ENCODE data around the gene ZBTB42.

Gene ZBTB42

DNA sequence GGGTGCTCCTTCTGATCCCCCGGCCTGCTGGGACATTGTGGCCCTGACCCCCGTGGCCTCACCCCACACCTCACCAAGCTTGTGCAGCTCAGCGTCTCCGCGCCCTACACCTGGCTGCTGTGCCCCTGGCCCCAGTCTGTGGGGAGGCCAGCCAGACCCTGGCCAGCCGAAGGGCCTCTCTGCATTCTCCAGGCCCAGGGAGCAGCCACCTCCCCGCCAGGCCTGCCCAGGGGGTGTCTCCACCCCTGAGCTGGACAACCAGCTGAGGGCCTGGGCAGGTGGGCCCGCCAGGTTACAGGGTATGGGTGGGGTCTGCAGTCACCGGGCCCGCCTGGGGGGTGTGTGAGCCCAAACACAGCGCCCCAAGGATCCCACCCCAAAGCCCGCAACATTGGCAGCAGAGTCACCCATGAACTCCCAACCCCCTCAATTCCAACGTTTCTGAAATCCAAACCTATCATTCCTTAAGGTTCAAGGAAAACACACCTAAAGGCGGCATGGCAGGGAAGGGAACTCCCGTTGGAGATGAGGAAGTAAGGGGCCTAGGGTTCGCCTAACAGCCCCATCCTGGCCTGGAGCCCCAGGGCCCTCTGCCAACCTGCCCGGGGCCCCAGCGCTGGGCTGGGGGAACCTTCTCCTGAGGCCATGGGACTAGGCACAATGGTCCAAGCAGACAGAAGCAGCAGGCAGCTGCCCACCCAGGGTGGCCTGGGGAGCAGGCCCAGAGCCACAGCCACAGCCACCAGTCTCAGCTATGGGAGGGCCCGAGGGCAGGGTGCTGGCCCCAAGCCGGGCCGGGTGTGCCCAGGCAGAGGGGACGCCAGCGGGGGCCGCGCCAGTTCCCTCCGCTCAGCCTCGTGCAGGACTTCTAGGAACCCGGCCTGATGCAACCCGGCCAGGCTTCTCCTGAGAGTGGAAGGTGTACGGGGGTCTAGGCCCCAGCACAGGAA, 13.9 kb upstream of the ZBTB42 start:
- no peak overlapping the region for H3K18ac ChIP-seq (ENCODE audit: low read depth in 1 of 2, low read length in 2 of 2)
- no peak overlapping the region for H4K8ac ChIP-seq (ENCODE audit: low read length)
- peaks cover 33 to 100% of the 10 kb centered on the region in 2 experiments for H3K36me3 ChIP-seq (ENCODE audit: control insufficient read depth in 1 of 2, insufficient read depth in 2 of 2, low read depth in 1 of 2, low read length in 2 of 2)
- peaks cover 34% of the 10 kb centered on the region for H3K4me1 ChIP-seq (ENCODE audit: control insufficient read depth, insufficient read depth, low read depth, low read length)
- no peak overlapping the region for H3K27ac ChIP-seq (ENCODE audit: low read length, poor library complexity, severe bottlenecking)
- H3K4ac ChIP-seq (ENCODE audit: low read depth in 1 of 2, low read length in 2 of 2), result no peak overlapping the region
- H3K23ac ChIP-seq (ENCODE audit: low read length in 2 of 2), result no peak overlapping the region
- H2BK15ac ChIP-seq (ENCODE audit: low read depth, poor library complexity, severe bottlenecking), result no peak overlapping the region
- H2AK5ac ChIP-seq (ENCODE audit: low read length, severe bottlenecking), result no peak overlapping the region
- WGBS, result 94% methylated on average over 25 of the region's 30 CpGs
- no peak overlapping the region for H3K9ac ChIP-seq (ENCODE audit: low read length)
- no peaks in the 10 kb centered on the region for H3K27me3 ChIP-seq (ENCODE audit: control insufficient read depth in 1 of 2, insufficient read depth in 1 of 2, low read length in 2 of 2)
- no peak overlapping the region for H3K14ac ChIP-seq (ENCODE audit: low read length in 2 of 2)
- no peak for DNase-seq
- no peak overlapping the region for H3K4me3 ChIP-seq (ENCODE audit: insufficient read depth in 1 of 2, low read depth in 1 of 2, low read length in 2 of 2)
- H4K91ac ChIP-seq (ENCODE audit: low read length), result no peak overlapping the region
- H3K9me3 ChIP-seq (ENCODE audit: control insufficient read depth, low read length), result no peaks in the 10 kb centered on the region
- no peak overlapping the region for H2AFZ ChIP-seq (ENCODE audit: low read depth, low read length)
- H2BK120ac ChIP-seq (ENCODE audit: low read depth, low read length), result no peak overlapping the region
- H2BK12ac ChIP-seq (ENCODE audit: low read length in 2 of 2), result no peak overlapping the region
- H3K79me1 ChIP-seq (replicated peaks; ENCODE audit: low read length, poor library complexity, severe bottlenecking), result peaks cover 59% of the 10 kb centered on the region
- no peak overlapping the region for H3K4me2 ChIP-seq (ENCODE audit: low read length, poor library complexity, severe bottlenecking)
- H2BK5ac ChIP-seq (ENCODE audit: low read depth, low read length, poor library complexity, severe bottlenecking), result no peak overlapping the region

DNA sequence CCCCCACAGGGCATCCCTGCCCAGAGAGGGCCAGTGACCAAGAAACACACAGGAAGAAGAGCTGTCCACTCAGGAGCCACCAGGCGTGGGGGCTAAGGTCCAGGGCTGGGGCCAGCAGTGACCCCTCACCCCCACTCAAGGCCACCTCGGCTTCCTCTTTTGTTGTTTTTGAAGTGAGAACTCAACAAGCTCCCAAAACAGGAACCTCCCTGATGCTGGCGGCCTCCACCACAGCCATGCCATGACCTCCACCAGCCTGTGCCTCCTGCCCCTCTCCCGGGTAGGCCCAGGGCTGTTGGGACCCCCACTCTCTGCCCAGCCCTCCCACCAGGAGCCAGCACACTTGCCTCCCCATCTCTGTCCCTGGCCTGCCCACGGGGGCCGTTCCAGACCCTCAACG, 13.2 kb upstream of the ZBTB42 start:
- peaks cover 54% of the 10 kb centered on the region for H3K79me1 ChIP-seq (replicated peaks; ENCODE audit: low read length, poor library complexity, severe bottlenecking)
- no peak overlapping the region for H3K27ac ChIP-seq (ENCODE audit: low read length, poor library complexity, severe bottlenecking)
- no peak overlapping the region for H2AK5ac ChIP-seq (ENCODE audit: low read length, severe bottlenecking)
- peaks cover 34 to 100% of the 10 kb centered on the region in 2 experiments for H3K36me3 ChIP-seq (ENCODE audit: control insufficient read depth in 1 of 2, insufficient read depth in 2 of 2, low read depth in 1 of 2, low read length in 2 of 2)
- H3K4ac ChIP-seq (ENCODE audit: low read depth in 1 of 2, low read length in 2 of 2), result no peak overlapping the region
- no peaks in the 10 kb centered on the region for H3K9me3 ChIP-seq (ENCODE audit: control insufficient read depth, low read length)
- H2BK120ac ChIP-seq (ENCODE audit: low read depth, low read length), result no peak overlapping the region
- no peak overlapping the region for H3K4me3 ChIP-seq (ENCODE audit: insufficient read depth in 1 of 2, low read depth in 1 of 2, low read length in 2 of 2)
- H3K23ac ChIP-seq (ENCODE audit: low read length in 2 of 2), result no peak overlapping the region
- H2BK12ac ChIP-seq (ENCODE audit: low read length in 2 of 2), result no peak overlapping the region
- no peak overlapping the region for H3K9ac ChIP-seq (ENCODE audit: low read length)
- H3K27me3 ChIP-seq (ENCODE audit: control insufficient read depth in 1 of 2, insufficient read depth in 1 of 2, low read length in 2 of 2), result no peaks in the 10 kb centered on the region
- H3K4me2 ChIP-seq (ENCODE audit: low read length, poor library complexity, severe bottlenecking), result no peak overlapping the region
- no peak overlapping the region for H4K8ac ChIP-seq (ENCODE audit: low read length)
- DNase-seq, result no peak
- H2BK15ac ChIP-seq (ENCODE audit: low read depth, poor library complexity, severe bottlenecking), result no peak overlapping the region
- H3K4me1 ChIP-seq (ENCODE audit: control insufficient read depth, insufficient read depth, low read depth, low read length), result peaks cover 41% of the 10 kb centered on the region
- no peak overlapping the region for H2BK5ac ChIP-seq (ENCODE audit: low read depth, low read length, poor library complexity, severe bottlenecking)
- 97% methylated on average over 7 of the region's 7 CpGs for WGBS
- no peak overlapping the region for H3K18ac ChIP-seq (ENCODE audit: low read depth in 1 of 2, low read length in 2 of 2)
- H3K14ac ChIP-seq (ENCODE audit: low read length in 2 of 2), result no peak overlapping the region
- H2AFZ ChIP-seq (ENCODE audit: low read depth, low read length), result no peak overlapping the region
- no peak overlapping the region for H4K91ac ChIP-seq (ENCODE audit: low read length)

DNA sequence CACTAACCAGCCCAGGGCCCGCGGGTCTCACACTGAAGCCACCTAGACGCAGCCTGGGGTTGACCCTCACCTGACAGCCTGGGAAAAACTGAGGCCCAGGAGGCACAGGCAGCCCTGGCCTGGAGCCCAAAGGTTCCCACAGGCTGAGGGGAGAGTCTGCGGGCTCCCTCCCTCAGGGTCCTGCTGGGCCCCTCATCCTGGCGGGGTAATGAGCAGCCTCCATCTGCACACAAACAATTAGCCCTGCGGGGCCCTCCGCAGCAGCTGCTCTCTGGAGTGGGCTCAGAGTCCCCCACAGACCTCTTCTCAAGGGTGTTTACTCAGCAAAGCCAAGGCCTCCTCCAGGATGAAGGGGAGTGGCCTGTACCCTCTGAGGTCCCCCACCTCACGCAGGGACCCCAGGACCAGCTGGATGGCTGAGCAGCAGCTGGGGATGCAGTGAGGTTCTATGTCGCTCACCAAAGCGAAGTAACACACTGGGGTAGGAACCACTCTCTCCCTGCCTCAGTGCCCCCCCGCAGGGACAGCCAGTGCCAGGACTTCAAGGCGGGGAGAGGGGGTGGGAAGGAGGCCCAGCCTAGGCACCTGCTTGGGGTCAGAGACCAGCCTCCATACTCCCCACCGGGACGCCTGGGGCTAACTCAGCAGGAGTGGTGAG, 12.6 kb upstream of the ZBTB42 start:
- Histone ChIP-seq H3K14ac (ENCODE audit: low read length in 2 of 2) (no peak overlapping the region), H3K4me2 (ENCODE audit: low read length, poor library complexity, severe bottlenecking) (no peak overlapping the region), H3K23ac (ENCODE audit: low read length in 2 of 2) (no peak overlapping the region), H2BK12ac (ENCODE audit: low read length in 2 of 2) (no peak overlapping the region), H3K4ac (ENCODE audit: low read depth in 1 of 2, low read length in 2 of 2) (no peak overlapping the region), H3K79me1 (replicated peaks; ENCODE audit: low read length, poor library complexity, severe bottlenecking) (peaks cover 50% of the 10 kb centered on the region), H3K36me3 (ENCODE audit: control insufficient read depth in 1 of 2, insufficient read depth in 2 of 2, low read depth in 1 of 2, low read length in 2 of 2) (peaks cover 34 to 98% of the 10 kb centered on the region in 2 experiments), H2BK15ac (ENCODE audit: low read depth, poor library complexity, severe bottlenecking) (no peak overlapping the region), H2BK5ac (ENCODE audit: low read depth, low read length, poor library complexity, severe bottlenecking) (no peak overlapping the region), H3K18ac (ENCODE audit: low read depth in 1 of 2, low read length in 2 of 2) (no peak overlapping the region), H4K8ac (ENCODE audit: low read length) (no peak overlapping the region), H3K9ac (ENCODE audit: low read length) (no peak overlapping the region), H2AK5ac (ENCODE audit: low read length, severe bottlenecking) (no peak overlapping the region), H3K9me3 (ENCODE audit: control insufficient read depth, low read length) (no peaks in the 10 kb centered on the region), H2BK120ac (ENCODE audit: low read depth, low read length) (no peak overlapping the region), H3K27ac (ENCODE audit: low read length, poor library complexity, severe bottlenecking) (no peak overlapping the region), H3K27me3 (ENCODE audit: control insufficient read depth in 1 of 2, insufficient read depth in 1 of 2, low read length in 2 of 2) (no peaks in the 10 kb centered on the region), H3K4me3 (ENCODE audit: insufficient read depth in 1 of 2, low read depth in 1 of 2, low read length in 2 of 2) (no peak overlapping the region), H2AFZ (ENCODE audit: low read depth, low read length) (no peak overlapping the region), H3K4me1 (ENCODE audit: control insufficient read depth, insufficient read depth, low read depth, low read length) (peaks cover 47% of the 10 kb centered on the region), H4K91ac (ENCODE audit: low read length) (no peak overlapping the region)
- 96% methylated on average over 13 of the region's 14 CpGs for WGBS
- DNase-seq, result no peak
